Stimulated activated CD8-positive, alpha-beta memory T cell treated with anti-CD3 and anti-CD28 coated beads, Interleukin-15, amount 100 ng/mL, for 1 hour (primary cell): ENCODE results near the gene IKZF3.
"Not testable (repeated sequence)": the region's sequence is repeated elsewhere in the genome, so short reads cannot be mapped to it uniquely, and the experiment has no call there.

Experiments
- DNase-seq: peaks from one replicate; pipeline ENCODE4 v3.0.0-alpha.2; 2020; ENCODE audit warnings: low read depth

The IKZF3 gene

DNA sequence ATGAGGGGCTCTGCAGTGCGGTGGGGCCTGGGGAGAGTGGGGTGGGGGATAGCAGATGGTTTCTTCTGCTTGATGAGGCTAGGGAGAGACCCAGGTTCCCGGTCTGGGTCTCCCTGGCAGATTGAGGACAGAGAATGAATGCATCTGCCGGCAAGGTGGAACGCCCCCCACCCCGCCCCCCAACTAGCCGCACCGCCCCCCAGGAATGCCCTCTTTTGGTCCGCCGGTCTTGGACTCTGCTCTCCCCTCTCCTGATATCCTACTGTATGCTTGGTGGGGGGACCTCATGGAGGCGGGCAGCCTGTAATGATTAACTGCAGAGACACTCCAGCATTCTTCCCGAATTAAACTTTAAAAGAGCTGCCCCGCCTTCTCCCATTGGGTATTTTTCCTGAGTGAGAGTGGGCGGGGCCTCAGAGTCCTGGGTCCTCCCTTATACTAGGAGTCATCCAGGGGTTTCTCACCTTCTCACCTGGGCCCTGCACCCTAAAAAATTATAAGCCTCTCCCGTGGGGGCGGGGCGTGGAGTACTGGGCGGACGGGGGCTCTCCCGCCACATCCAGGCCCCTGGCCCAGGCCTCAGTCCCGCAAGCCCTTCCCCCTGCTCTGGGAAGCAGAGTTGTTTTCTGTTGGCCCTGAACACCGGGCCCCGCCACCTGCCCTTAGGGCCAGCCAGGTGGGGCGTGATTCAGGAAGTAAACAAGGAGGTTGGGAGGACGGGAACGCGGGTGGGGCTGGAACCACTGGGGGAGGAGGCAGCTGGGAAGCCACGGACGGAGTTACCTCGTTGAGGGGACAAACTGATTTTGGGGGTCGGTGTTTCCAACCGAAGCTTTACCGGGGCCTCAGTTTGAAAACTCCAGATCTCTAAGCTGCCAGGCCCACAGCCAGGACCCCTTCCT, 124.9 kb downstream of the IKZF3 start:
- no peak for DNase-seq

DNA sequence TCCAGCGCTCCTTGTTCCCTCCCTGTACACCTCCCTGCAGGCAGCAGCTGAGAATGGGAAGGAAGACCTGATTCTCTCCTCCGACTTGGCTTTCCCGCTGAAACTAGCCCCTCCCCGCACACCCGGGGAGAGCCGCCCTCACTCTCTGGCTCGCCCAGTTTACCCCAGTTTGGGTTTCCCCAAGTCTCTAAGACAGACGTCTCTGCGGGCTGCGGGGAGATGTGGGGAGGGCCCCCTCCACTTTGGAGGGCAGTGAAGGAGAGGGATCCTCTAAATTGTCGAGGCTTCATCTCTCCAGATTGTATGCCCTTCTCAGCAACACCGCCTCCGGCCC, 125.6 kb downstream of the IKZF3 start:
- DNase-seq, result peak; percentile 15

DNA sequence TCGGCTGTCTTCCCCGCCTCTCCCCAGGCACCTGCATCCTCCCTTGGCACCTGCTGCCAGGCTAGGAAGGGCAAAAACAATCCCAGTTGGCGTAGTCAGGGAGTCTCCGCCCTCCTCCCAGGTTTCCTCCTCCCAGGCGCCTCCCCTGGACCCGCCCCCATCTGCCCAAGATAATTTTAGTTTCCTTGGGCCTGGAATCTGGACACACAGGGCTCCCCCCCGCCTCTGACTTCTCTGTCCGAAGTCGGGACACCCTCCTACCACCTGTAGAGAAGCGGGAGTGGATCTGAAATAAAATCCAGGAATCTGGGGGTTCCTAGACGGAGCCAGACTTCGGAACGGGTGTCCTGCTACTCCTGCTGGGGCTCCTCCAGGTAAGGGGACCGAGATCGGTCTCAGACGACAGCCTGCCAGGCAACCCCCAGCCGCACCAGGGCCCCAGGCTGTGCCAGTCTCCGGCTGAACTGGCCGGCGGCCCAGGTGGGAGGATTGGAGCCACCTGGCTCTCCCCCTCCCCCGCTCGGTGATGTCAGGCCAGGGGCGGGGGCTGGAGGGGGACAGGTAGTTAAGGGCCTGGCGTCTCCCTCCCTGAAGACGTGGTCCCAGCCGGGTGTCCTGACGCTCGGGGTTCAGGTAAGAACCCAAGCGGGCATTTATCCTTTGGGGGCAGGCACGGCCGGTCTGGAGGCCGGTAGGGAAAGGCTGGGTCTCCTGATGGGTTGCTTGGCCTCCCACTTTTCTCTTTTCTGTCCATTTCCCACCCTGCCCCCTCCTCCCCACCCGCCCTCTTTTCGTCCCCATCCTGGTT, 126.1 kb downstream of the IKZF3 start, which contains the start of gene GRB7:
Gene GRB7 (plus strand): TSS at position 179 of the 808 bp plus-strand sequence. CDS start 4,364 bp downstream, outside the sequence.
- DNase-seq, result no peak

DNA sequence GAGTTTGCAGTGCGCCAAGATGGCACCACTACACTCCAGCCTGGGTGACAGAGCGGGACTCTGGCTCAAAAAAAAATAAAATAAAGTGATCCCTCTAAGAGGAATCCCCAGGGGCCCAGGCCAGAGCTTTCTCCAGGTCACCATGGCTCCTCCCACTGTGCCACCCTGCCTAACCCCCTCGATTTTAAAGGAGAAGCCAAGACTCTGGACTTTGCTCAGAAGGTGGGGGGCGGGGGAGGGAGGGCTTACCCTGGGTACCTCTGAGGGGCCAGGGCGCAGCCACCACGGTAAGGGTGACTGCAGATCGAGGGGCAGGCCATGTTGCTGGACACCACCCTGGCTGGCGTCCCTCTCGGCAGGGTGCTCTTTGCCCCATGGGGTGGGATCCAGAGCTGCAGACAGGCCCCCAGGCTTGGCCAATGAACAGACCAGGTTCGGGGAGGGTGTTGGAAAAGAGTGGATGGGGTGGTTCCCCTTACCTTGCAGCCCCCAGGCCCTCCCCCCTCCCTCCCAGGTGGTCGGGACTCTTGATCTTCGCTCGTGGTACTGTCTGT, 126.8 kb downstream of the IKZF3 start:
- DNase-seq, result no peak

DNA sequence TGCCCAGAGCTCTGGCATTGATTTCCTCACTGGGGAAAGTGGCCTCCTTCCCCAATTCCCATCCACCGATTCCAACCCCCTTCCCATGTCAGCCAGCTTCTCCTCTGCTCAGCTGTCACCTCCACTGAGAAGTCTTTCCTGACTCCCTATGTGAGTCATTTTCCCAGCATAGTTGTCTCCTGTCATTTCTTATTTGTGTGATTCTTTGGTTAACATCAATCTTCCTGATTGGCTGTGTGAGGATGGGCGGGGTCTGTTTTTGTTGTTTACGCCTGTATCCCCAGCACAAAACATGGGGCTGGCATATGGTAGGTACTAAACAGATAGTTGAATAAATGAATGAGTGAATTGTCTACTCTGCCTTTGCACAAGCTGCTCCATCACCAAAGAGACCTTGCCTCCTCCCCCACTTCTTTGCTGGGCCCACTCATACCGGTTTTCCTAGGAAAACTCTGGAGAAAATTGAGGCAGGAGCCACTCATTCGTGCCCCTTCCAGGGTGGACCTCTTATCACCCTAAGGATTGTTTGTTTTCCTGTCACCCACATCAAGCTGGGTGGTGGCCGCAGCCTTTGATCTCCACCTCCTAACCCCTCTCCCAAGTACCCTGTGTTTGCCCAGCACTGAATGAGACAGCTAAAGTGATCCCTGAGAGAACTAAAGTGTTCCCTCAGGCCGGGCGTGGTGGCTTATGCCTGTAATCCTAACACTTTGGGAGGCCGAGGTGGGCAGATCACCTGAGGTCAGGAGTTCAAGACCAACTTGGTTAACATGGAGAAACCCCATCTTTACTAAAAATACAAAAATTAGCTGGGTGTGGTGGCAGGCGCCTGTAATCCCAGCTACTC, 127.6 kb downstream of the IKZF3 start:
- DNase-seq, result no peak

DNA sequence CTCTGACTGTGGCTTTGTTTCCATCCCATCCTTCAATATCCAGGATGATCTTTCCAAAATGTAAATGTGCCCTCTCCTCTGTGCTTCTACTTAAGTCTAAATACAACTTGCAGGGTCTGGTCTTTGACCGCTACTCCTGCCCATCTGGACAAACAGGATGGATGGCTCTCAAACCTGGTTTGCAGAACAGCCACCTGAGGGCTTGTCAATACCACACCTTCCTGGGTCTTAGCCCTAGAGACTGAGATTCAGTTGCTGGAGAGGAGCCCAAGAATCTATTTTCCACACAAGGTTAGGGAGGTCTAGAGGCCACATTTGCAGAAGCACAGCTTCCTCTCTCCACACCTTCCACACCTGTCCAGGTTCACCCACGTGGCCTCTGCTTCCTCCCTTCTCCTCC, 128.2 kb downstream of the IKZF3 start:
- DNase-seq, result no peak

DNA sequence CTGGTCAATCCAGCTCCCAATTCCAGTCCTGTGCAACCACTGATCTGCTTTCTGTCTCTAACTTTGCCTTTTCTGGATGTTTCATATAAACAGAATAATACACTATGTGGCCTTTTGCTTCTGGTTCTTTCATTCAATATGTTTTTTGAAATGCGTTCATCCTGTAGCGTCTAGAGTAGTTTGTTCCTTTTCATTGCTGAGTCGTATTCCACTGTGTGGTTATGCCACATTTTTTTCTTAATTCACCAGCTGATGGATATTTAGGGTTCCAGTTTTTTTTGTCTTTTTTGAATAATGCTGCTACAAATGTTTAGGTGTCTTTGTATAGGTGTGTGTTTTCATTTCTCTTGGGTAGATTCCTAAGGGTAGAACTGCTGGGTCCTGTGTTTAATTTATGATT, 131.5 kb downstream of the IKZF3 start:
- DNase-seq, result no peak

DNA sequence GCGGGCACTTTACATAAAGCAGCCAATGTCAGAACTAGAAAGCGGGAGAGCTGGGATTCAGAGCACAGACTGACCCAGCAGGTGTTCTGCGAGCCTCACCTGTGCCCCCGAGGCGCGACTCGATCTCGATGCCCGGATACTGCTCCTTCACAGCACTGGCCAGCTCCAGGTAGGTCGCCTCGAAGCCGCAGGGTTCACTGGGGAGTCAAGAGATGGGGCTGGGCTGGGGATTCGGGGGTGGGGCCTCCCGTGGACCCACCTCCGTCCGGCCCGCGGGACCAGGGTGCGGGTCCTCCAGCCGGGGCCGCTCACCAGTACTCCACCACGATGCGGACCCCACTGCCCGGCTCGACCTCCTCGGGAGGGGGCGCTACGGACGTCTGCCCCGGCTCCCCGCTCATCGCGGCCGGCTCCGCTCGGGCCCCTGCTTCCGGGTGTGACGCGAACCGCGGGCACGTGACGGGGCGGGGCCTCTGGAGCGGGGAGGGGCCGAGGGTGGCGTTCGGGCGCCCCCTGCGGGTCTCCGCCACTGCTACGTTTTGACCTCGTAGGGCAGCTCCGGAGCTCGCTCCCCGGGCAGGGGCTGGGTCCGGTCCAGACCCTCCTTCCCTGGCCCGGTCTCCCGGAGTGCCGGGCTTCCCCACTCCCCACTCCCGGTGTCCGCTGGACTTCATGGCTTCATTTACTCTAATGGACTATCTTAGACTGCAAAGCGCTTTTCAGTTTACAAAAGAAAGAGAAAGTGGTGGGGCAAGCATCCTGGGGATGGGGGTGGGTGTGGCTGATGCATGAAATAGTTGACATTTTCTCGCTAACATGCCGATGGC, 133.8 kb downstream of the IKZF3 start, which contains the start of gene MIEN1:
Gene MIEN1 (minus strand): TSS at position 438 of the 827 bp plus-strand sequence. CDS start 37 bp downstream, at position 401.
- peak; percentile 91 for DNase-seq

DNA sequence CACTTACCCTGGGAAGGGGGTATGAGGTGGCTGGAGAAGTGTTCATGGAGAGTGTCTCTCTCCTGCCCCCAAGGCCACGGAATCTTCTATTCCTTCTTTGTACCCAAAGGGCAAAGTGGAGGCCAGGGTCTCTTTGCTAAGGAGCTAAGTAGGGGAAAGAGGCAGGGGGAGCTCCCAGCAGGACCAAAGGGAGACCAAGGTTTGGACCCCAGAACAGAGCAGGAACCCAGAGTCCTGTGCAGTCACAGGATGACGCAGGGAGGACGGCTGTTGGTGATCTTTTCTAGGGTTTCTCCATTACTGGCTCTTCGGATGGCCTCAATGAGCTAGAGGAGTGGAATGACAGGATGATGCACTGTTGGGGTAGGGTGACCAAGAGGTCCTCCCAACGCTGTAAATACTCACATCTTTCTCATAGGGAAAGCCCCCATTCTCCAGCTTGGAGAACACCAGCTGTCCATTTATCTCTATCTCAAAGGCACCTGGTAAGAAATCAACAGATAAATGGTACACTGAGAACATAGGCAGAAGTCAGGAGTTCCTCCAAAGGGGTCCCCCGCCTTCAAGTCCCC, 134.7 kb downstream of the IKZF3 start:
- DNase-seq, result no peak

DNA sequence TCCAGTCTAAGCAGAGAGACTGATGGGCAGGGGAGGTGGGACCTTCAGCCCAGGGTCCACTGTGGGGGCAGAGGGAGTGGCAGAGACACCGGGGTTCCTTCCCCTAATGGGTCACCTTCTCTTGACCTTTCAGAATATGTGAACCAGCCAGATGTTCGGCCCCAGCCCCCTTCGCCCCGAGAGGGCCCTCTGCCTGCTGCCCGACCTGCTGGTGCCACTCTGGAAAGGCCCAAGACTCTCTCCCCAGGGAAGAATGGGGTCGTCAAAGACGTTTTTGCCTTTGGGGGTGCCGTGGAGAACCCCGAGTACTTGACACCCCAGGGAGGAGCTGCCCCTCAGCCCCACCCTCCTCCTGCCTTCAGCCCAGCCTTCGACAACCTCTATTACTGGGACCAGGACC, 136.6 kb downstream of the IKZF3 start:
- no peak for DNase-seq

DNA sequence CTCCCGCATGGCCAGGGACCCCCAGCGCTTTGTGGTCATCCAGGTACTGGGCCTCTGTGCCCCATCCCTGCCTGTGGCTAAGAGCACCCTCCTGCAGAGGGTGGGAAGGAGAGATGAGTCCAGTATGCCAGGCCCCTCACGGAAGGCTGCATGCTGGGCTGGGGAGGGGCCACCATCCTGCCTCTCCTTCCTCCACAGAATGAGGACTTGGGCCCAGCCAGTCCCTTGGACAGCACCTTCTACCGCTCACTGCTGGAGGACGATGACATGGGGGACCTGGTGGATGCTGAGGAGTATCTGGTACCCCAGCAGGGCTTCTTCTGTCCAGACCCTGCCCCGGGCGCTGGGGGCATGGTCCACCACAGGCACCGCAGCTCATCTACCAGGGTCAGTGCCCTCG, 137.5 kb downstream of the IKZF3 start:
- no peak for DNase-seq

DNA sequence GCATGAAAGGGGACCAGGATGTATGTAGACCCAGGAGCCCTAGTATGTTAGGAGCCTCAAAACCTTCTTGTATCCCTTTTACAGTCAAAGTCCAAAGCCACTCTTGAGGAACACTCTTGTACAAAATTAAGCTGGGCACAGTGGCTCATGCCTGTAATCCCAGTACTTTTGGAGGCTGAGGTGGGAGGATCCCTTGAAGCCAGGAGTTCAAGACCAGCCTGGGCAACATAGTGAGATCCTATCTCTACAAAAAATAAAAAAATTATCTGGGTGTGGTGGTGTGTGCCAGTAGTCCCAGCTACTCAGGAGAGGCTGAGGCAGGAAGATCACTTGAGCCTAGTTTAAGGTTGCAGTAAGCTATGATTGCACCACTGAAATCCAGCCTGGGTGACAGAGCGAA, 138.2 kb downstream of the IKZF3 start:
- DNase-seq, result not testable (repeated sequence)

DNA sequence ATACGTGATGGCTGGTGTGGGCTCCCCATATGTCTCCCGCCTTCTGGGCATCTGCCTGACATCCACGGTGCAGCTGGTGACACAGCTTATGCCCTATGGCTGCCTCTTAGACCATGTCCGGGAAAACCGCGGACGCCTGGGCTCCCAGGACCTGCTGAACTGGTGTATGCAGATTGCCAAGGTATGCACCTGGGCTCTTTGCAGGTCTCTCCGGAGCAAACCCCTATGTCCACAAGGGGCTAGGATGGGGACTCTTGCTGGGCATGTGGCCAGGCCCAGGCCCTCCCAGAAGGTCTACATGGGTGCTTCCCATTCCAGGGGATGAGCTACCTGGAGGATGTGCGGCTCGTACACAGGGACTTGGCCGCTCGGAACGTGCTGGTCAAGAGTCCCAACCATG, 139.4 kb downstream of the IKZF3 start:
- DNase-seq, result no peak

DNA sequence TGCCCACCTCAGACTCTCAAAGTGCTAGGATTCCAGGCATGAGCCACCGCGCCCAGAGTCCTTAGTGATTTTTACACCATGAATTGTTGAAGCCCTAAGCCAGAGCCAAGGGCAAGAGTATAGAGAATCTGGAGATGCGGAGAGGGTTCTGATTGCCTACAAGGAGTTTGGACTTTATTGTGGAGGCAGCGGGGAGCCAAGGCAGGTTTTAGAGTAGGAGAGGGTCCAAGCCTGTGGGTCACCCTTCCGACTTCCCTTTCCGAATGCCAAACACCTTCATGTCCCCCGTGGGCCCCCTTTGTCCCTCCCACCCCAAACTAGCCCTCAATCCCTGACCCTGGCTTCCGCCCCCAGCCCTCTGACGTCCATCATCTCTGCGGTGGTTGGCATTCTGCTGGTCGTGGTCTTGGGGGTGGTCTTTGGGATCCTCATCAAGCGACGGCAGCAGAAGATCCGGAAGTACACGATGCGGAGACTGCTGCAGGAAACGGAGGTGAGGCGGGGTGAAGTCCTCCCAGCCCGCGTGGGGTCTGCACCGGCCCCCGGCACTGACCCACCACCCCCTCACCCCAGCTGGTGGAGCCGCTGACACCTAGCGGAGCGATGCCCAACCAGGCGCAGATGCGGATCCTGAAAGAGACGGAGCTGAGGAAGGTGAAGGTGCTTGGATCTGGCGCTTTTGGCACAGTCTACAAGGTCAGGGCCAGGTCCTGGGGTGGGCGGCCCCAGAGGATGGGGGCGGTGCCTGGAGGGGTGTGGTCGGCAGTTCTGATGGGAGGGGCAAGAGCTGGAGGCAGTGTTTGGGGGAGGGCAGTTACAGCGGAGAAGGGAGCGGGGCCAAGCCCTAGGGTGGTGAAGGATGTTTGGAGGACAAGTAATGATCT, 140.9 kb downstream of the IKZF3 start:
- no peak for DNase-seq

DNA sequence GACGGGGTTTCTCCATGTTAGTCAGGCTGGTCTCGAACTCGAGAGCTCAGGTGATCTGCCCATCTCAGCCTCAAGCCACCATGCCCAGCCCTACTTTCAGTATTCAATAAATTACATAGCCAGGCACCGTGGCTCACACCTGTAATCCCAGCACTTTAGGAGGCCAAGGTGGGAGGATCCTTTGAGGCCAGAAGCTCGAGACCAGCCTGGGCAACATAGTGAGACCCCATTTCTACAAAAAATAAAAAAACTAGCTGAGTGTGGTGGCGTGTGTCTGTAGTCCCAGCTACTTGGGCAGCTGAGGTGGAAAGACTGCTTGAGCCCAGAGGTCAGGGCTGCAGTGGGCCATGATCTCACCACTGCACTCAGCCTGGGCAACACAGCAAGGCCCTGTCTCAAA, 142.0 kb downstream of the IKZF3 start:
- no peak for DNase-seq

DNA sequence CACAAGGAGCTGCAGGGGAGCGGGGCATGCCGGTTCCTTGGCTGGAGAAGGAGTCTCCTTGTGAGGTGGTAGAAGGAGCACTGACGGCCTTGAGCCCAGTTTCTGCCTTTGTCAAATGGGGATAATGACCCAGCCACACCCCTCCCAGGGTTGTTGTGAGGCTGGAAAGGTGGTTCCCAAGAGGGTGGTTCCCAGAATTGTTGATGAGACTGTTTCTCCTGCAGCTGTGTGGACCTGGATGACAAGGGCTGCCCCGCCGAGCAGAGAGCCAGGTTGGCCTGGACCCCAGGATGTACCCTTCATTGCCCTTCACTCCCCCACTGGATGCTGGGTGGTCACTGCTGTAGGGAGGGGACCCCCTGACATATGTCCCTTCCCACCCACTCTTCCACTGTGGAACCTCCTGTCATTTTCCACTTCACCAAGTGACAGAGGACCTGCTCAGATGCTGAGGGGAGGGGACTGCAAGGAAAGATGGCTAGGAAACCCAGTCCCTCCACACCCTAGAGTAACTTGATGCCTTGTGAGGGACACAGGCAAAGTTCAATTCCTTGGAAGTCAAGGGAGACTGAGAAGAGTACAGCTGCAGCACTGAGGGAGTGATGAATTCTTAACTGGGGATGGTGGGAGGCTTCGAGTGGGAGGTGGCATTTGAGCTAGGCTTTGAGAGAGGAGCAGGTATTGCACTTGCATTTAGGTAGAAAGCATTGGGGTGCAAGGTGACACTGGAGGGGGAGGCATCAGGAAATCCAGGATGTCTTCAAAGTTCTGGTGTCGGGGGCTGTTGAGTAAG, 144.4 kb downstream of the IKZF3 start:
- no peak for DNase-seq

DNA sequence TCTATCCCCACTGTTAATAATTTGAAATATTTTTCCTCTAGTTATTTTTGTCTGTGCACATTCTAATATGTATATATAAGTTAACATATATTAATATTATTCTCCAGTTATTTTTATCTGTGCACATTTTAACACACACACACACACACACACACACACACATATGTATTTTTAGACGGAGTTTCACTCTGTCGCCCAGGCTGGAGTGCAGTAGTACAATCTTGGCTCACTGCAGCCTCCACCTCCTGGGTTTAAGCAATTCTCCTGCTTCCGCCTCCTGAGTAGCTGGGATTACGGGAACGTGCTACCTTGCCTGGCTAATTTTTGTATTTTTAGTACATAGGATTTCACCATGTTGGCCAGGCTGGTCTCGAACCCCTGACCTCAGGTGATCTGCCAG, 146.5 kb downstream of the IKZF3 start:
- no peak for DNase-seq

DNA sequence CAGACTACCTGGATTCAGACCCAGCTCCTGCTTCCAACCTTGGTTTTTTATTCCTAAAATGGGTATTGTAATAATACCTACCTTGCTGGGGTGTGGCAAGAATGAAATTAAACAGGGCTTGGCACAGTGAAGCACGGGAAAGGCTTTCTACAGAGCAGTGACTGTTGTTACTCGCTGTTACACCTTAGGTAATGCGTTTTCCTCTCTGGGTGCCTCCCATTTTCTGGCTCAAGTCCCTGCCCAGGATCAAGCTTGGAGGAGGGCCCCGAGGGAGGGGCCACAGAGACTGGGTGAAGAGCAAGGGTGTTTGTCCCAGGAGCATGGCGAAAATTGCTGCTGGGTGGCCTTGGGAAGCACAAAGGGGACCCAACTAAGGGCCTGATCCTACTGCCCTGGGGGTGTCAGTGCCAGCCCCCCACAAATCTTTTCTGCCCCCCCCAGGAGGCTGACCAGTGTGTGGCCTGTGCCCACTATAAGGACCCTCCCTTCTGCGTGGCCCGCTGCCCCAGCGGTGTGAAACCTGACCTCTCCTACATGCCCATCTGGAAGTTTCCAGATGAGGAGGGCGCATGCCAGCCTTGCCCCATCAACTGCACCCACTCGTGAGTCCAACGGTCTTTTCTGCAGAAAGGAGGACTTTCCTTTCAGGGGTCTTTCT, 147.1 kb downstream of the IKZF3 start:
- DNase-seq, result no peak
